Smooth muscle cell (in vitro differentiated cells): ENCODE results near the gene ZNF565. TPM values are rescaled to one million over a fixed set of nuclear protein-coding genes. Genes with fewer than 3 reads are reported as not detected.

ENCODE experiments used
- DNase-seq: peaks from one replicate; lab custom pipeline; 2025; ENCODE audit not compliant: unreplicated experiment; lab: John Stamatoyannopoulos, UW
- H2AFZ ChIP-seq: fragments of 200-600 bp; sonication (generic); 2 replicates; pipeline ENCODE4 v1.6.0; 2016; ENCODE audit warnings: antibody characterized with exemption, low read depth, mild to moderate bottlenecking
- H3F3A ChIP-seq: fragments of 200-600 bp; sonication (generic); 2 replicates; pipeline ENCODE4 v1.6.0; 2017; ENCODE audit warnings: antibody characterized with exemption, low read depth
- H3K27ac ChIP-seq: fragments of 200-600 bp; sonication (generic); 2 replicates; pipeline ENCODE4 v1.5.1; 2016; ENCODE audit warnings: low read depth, mild to moderate bottlenecking
- H3K27me3 ChIP-seq: fragments of 200-600 bp; sonication (generic); 2 replicates; pipeline ENCODE4 v1.6.1; 2016; ENCODE audit warnings: low read depth, mild to moderate bottlenecking
- H3K36me3 ChIP-seq: fragments of 200-600 bp; sonication (generic); 2 replicates; pipeline ENCODE4 v1.5.1; 2016; ENCODE audit warnings: low read depth
- H3K4me1 ChIP-seq: fragments of 200-600 bp; sonication (generic); 2 replicates; pipeline ENCODE4 v1.5.1; 2016; ENCODE audit warnings: low read depth
- H3K4me2 ChIP-seq: fragments of 200-600 bp; sonication (generic); 2 replicates; pipeline ENCODE4 v1.6.0; 2016; ENCODE audit warnings: mild to moderate bottlenecking
- H3K4me3 ChIP-seq: fragments of 200-600 bp; sonication (generic); 2 replicates; pipeline ENCODE4 v1.5.1; 2016; ENCODE audit warnings: mild to moderate bottlenecking
- H3K79me2 ChIP-seq: fragments of 200-600 bp; sonication (generic); 2 replicates; pipeline ENCODE4 v1.6.0; 2016; ENCODE audit warnings: low read depth, mild to moderate bottlenecking
- H3K9ac ChIP-seq: fragments of 200-600 bp; sonication (generic); 2 replicates; pipeline ENCODE4 v1.6.0; 2016; ENCODE audit warnings: low read depth
- H3K9me3 ChIP-seq: fragments of 200-600 bp; sonication (generic); replicated peaks from 2 replicates; pipeline ENCODE4 v1.5.1; 2016; ENCODE audit warnings: low read depth
- H4K20me1 ChIP-seq: fragments of 200-600 bp; sonication (generic); 2 replicates; pipeline ENCODE4 v1.6.0; 2016; ENCODE audit warnings: low read depth
- CTCF ChIP-seq: fragments of 200-600 bp; sonication (generic); IDR thresholded peaks from 2 replicates; pipeline ENCODE4 v1.5.1; 2017; ENCODE audit warnings: borderline replicate concordance, mild to moderate bottlenecking, antibody characterized with exemption; ENCODE audit not compliant: insufficient read depth, poor library complexity, severe bottlenecking
- WGBS: methylation state at CpG from one replicate; pipeline ENCODE4 v1.1.7; 2016; ENCODE audit warnings: low lambda C conversion rate; 5-methylcytosine and 5-hydroxymethylcytosine counted together
- polyA plus RNA-seq: library from polyadenylated mRNA; unstranded; fragments of >200 nt; fragmentation: Nextera tagmentation; extraction: Ambion mirVana; gene quantifications from 2 replicates; pipeline ENCODE4 v1.2.1, GENCODE V29; 2016
- total RNA-seq: library from RNA; depleted of rRNA; stranded (reverse); fragments of >200 nt; gene quantifications from 2 replicates; pipeline ENCODE4 v1.2.3, GENCODE V29; 2014

ZNF565 gene
- total and polyA plus RNA-seq, 2 experiments from 2014 or later, result 4.5 to 4.7 TPM

GRCh38 chr19:36254848-36255247, 40.4 kb upstream of the ZNF565 start:
- no peaks in the 10 kb centered on the region for H3K9me3 ChIP-seq
- no peak overlapping the region for H2AFZ ChIP-seq
- H3K27me3 ChIP-seq, result no peaks in the 10 kb centered on the region
- no peaks in the 10 kb centered on the region for H3K36me3 ChIP-seq
- no peak for TF ChIP-seq CTCF
- WGBS, result 89% methylated on average over 11 of the region's 11 CpGs
- H3K79me2 ChIP-seq, result no peaks in the 10 kb centered on the region
- no peak overlapping the region for H3K9ac ChIP-seq
- no peaks in the 10 kb centered on the region for H3K4me1 ChIP-seq
- no peak overlapping the region for H3K27ac ChIP-seq
- H3F3A ChIP-seq, result no peaks in the 10 kb centered on the region
- H3K4me2 ChIP-seq, result no peak overlapping the region
- H4K20me1 ChIP-seq, result no peaks in the 10 kb centered on the region
- no peak for DNase-seq
- H3K4me3 ChIP-seq, result no peak overlapping the region

- no peak for TF ChIP-seq CTCF
- DNase-seq, result no peak
- H2AFZ ChIP-seq, result no peak overlapping the region
- H3F3A ChIP-seq, result no peaks in the 10 kb centered on the region
- H3K4me2 ChIP-seq, result no peak overlapping the region
- H3K27ac ChIP-seq, result no peak overlapping the region
- WGBS, result 95% methylated on average over 1 of the region's 1 CpG
- H3K4me1 ChIP-seq, result no peaks in the 10 kb centered on the region
- no peaks in the 10 kb centered on the region for H3K9me3 ChIP-seq
- no peaks in the 10 kb centered on the region for H4K20me1 ChIP-seq
- H3K36me3 ChIP-seq, result no peaks in the 10 kb centered on the region
- H3K27me3 ChIP-seq, result no peaks in the 10 kb centered on the region
- no peak overlapping the region for H3K4me3 ChIP-seq
- H3K79me2 ChIP-seq, result no peaks in the 10 kb centered on the region
- no peak overlapping the region for H3K9ac ChIP-seq
Observed at GRCh38 chr19:36252047-36252446, 37.6 kb upstream of the ZNF565 start.

GRCh38 chr19:36246006-36246481, 31.6 kb upstream of the ZNF565 start:
- peaks cover 5% of the 10 kb centered on the region for H3K27me3 ChIP-seq
- H3K4me1 ChIP-seq, result peaks cover 8% of the 10 kb centered on the region
- H3F3A ChIP-seq, result no peaks in the 10 kb centered on the region
- no peak overlapping the region for H3K27ac ChIP-seq
- WGBS, result 80% methylated on average over 29 of the region's 29 CpGs
- H3K4me2 ChIP-seq, result peak overlapping the region; percentile 82
- no peaks in the 10 kb centered on the region for H3K9me3 ChIP-seq
- no peak overlapping the region for H3K4me3 ChIP-seq
- H3K36me3 ChIP-seq, result no peaks in the 10 kb centered on the region
- no peak overlapping the region for H2AFZ ChIP-seq
- DNase-seq, result no peak
- H3K9ac ChIP-seq, result no peak overlapping the region
- no peaks in the 10 kb centered on the region for H4K20me1 ChIP-seq
- no peak for TF ChIP-seq CTCF
- H3K79me2 ChIP-seq, result no peaks in the 10 kb centered on the region
